AG04450 (cell line): ENCODE results near the gene CDH13. TPM values are rescaled to one million over a fixed set of nuclear protein-coding genes. Genes with fewer than 3 reads are reported as not detected.

Experiments used
- CTCF ChIA-PET: fragments of 300-600, 350-600 bp; formaldehyde crosslinking; extraction: SDS; loops from one replicate; lab custom pipeline; 2022; ENCODE audit warnings: antibody characterized with exemption, inconsistent platforms; lab: Charles Lee
- POLR2A ChIA-PET: fragments of 350-600 bp; formaldehyde crosslinking; extraction: SDS; loops from one replicate; lab custom pipeline; 2021; ENCODE audit warnings: antibody characterized with exemption, inconsistent platforms; lab: Yijun Ruan, JAX
- DNase-seq: peaks from one replicate; pipeline ENCODE4 v3.0.0-alpha.2; 2011; ENCODE audit warnings: low read depth, low spot score
- H3K27ac ChIP-seq: one replicate; pipeline ENCODE4 v1.5.1; 2012; ENCODE audit warnings: low read depth, low read length, control low read depth
- H3K27me3 ChIP-seq: one replicate; pipeline ENCODE4 v1.6.0; 2012; ENCODE audit warnings: low read length; ENCODE audit not compliant: control insufficient read depth, insufficient read depth
- H3K4me3 ChIP-seq: 2 replicates; pipeline ENCODE4 v1.5.1; 2011; ENCODE audit warnings: mild to moderate bottlenecking, low read depth, low read length, control low read depth
- H3K9me3 ChIP-seq: 2 replicates; pipeline ENCODE4 v1.5.1; 2012; ENCODE audit warnings: low read length; ENCODE audit not compliant: control insufficient read depth, insufficient read depth
- polyA plus RNA-seq: library from polyadenylated mRNA; depleted of rRNA; stranded (reverse); fragments of >200 nt; gene quantifications from 2 replicates; pipeline ENCODE4 v1.2.3, GENCODE V29; 2011
- TF ChIP-seq, protein P1 (sequence below): IDR thresholded peaks from 2 replicates; pipeline ENCODE4 v1.5.1; 2011; ENCODE audit warnings: low read depth, low read length, control low read depth, inconsistent platforms

CDH13 gene
- polyA plus RNA-seq, 1 experiment, result 55.0 TPM

DNA sequence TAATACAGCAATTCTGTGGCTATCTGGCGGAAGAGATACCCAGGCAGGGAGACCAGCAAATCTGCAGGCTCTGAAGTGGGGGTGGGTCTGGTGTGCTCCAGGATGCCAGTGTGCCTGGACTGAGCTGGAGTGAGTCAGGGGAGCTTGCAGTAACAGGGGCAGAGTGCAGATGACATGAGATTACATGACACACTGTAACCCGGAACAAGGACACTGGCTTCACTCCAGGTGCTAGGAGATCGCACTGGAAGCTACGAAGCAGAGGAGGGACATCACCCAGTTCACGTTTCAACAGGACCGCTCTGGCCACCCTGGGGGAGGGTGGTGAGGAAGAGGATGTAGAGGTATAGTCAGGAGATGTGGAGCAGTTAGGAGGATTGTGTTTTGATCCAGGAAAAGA, 475.6 kb downstream of the CDH13 start:
- H3K27me3 ChIP-seq, result no peaks in the 10 kb centered on the region
- CTCF ChIA-PET, result no interaction called here
- H3K9me3 ChIP-seq, result no peaks in the 10 kb centered on the region
- POLR2A ChIA-PET, result no interaction called here
- no peak for DNase-seq
- TF ChIP-seq, protein P1, sequence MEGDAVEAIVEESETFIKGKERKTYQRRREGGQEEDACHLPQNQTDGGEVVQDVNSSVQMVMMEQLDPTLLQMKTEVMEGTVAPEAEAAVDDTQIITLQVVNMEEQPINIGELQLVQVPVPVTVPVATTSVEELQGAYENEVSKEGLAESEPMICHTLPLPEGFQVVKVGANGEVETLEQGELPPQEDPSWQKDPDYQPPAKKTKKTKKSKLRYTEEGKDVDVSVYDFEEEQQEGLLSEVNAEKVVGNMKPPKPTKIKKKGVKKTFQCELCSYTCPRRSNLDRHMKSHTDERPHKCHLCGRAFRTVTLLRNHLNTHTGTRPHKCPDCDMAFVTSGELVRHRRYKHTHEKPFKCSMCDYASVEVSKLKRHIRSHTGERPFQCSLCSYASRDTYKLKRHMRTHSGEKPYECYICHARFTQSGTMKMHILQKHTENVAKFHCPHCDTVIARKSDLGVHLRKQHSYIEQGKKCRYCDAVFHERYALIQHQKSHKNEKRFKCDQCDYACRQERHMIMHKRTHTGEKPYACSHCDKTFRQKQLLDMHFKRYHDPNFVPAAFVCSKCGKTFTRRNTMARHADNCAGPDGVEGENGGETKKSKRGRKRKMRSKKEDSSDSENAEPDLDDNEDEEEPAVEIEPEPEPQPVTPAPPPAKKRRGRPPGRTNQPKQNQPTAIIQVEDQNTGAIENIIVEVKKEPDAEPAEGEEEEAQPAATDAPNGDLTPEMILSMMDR, result no peak
- H3K27ac ChIP-seq, result no peak overlapping the region
- no peak overlapping the region for H3K4me3 ChIP-seq

DNA sequence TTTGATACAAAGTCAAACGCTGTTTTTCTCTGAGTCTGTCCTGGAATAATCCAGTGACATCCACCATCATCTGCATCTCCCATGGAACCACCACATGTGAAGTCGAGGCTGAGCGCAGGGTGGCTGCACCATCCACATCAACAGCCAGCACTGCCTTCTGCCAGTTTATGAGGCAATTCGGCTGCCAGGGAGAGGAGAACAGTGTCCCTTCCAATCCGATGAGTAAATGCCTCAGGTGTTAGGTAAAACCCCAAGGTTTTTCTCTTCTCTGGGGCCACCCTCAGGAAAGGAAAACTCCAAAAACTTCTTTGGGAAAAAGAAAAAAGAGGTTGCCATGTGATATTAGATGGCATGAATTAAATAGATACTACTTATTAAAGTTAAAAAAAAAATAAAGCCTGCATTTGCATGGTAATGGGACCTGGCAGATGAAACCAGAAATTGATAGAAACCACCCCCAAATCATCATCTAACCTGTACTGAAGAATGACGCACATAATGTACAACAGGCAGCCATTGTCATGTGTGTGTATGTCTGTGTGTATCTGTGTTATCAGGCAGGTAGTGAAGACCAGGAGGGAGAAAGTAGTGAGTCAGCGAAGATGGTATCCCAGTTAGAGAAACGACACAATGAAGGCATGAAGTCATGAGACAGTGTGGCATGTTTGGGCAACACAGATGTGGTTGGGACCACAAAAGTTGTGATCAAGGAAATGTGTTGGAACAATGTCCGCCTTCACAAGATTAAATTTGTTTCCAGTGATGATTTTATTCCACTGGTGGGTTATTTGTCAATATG, 478.7 kb downstream of the CDH13 start:
- ChIA-PET CTCF (interaction anchor here (0.9 kb wide), 1 partner anchor 842 kb away, joined by 3 read pairs; no protein-coding TSS in a partner anchor), POLR2A (no interaction called here)
- TF ChIP-seq, protein P1, result no peak

DNA sequence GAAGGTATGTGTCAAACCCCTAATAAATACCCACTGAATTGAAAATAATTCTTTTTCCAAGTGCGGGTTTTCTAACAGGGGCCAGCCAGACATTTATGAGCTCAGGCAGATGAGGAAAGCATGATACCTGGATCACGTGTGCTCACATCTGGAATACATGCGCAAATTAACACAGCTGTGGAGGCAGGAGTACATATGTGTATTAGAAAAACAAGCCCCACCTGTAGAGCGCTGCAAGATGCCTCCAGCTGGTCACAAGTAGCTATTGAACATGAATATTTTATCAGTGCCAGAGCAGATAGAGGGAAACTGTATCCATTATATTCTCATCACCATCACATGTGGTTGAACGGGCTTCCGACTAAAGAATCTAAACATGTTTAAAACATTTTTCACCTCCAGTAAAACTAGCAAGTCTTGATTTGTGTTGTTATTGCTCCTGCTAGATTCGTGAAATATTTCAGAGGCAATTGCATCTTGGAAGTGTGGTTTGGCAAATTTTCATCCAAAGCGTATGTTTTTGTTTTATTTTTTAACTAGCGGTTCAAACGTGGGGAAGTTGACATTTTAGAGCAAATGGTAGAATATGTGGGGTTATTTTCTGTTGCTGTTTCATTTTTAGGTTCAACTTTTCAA, 482.8 kb downstream of the CDH13 start:
- H3K27ac ChIP-seq, result no peak overlapping the region
- CTCF ChIA-PET, result no interaction called here
- no peaks in the 10 kb centered on the region for H3K9me3 ChIP-seq
- DNase-seq, result no peak
- no peaks in the 10 kb centered on the region for H3K27me3 ChIP-seq
- POLR2A ChIA-PET, result no interaction called here
- H3K4me3 ChIP-seq, result no peak overlapping the region
- TF ChIP-seq, protein P1, result no peak

More for the DNA sequence above, 478.7 kb downstream of the CDH13 start:
- no peaks in the 10 kb centered on the region for H3K9me3 ChIP-seq
- no peaks in the 10 kb centered on the region for H3K27me3 ChIP-seq
- no peak for DNase-seq
- no peak overlapping the region for H3K4me3 ChIP-seq
- no peak overlapping the region for H3K27ac ChIP-seq

DNA sequence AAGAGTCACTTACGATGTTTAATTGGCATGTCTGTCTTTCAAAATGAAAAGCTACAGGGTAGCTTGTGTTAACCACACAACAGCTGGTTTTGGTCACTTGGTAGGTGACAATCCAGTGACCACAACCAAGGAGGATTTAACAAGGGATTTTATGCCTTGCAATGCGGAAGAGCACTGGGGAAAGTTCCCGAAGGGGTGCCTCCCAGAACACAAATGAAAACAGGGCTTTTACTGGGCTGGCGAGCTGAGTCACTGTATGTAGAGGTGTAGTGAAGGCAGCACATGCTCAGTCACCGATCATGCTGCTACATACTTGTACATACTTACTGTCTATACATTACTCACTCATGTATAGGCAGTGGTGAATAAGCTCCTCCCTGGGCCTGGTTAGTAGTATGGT, 483.5 kb downstream of the CDH13 start:
- no peaks in the 10 kb centered on the region for H3K27me3 ChIP-seq

More for the DNA sequence above, 483.5 kb downstream of the CDH13 start:
- no peak for DNase-seq
- TF ChIP-seq, protein P1, result no peak
- ChIA-PET CTCF (interaction anchor here (0.6 kb wide), 1 partner anchor 847 kb away, joined by 3 read pairs; no protein-coding TSS in a partner anchor), POLR2A (no interaction called here)
- Histone ChIP-seq H3K27ac (no peak overlapping the region), H3K9me3 (no peaks in the 10 kb centered on the region), H3K4me3 (no peak overlapping the region)
